ENCODE measurements around the gene CNKSR1.

DNA sequence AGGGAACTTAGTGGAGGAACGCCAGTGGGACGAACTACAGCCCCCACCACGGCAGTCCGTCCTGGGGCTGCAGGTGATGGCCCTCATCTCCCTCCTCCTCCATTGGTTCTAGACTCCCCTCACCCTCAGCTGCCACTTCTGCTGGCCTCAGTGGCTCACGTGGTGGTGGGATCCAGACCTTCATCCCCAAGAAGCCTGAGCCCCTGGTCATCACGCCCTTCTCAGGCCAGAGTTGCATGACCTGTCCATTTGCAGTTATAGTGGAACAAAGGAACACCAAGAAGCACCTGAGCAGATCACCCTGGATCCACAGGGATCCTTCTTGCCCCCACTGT is 31.4 kb upstream of the CNKSR1 start:
- TF ChIP-seq, protein P1, sequence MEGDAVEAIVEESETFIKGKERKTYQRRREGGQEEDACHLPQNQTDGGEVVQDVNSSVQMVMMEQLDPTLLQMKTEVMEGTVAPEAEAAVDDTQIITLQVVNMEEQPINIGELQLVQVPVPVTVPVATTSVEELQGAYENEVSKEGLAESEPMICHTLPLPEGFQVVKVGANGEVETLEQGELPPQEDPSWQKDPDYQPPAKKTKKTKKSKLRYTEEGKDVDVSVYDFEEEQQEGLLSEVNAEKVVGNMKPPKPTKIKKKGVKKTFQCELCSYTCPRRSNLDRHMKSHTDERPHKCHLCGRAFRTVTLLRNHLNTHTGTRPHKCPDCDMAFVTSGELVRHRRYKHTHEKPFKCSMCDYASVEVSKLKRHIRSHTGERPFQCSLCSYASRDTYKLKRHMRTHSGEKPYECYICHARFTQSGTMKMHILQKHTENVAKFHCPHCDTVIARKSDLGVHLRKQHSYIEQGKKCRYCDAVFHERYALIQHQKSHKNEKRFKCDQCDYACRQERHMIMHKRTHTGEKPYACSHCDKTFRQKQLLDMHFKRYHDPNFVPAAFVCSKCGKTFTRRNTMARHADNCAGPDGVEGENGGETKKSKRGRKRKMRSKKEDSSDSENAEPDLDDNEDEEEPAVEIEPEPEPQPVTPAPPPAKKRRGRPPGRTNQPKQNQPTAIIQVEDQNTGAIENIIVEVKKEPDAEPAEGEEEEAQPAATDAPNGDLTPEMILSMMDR (IDR thresholded peaks at IDR 0.05), result no peak
- no peak for TF ChIP-seq POLR2A (IDR thresholded peaks at IDR 0.05)
